HepG2 (cell line): ENCODE measurements around the gene TBCE. TPM values are rescaled to one million over a fixed set of nuclear protein-coding genes. Genes with fewer than 3 reads are reported as not detected.

Experiments
- CREB1 ChIP-seq, 2 experiments: fragments of 450-650 bp in 1 of 2; IDR thresholded peaks; 2 replicates each; pipeline ENCODE4 v1.6.1; 2016 to 2017; ENCODE audit warnings: control low read depth in 1 of 2, mild to moderate bottlenecking in 1 of 2, missing compliant biosample characterization in 1 of 2, missing genetic modification characterization in 1 of 2
- ELF3 ChIP-seq: IDR thresholded peaks from 2 replicates; pipeline ENCODE4 v1.6.1; 2016; ENCODE audit warnings: missing genetic modification reagents, missing compliant biosample characterization
- GATAD2A ChIP-seq: IDR thresholded peaks from 2 replicates; pipeline ENCODE4 v1.6.1; 2016
- MYC ChIP-seq: sonication (generic); formaldehyde crosslinking; IDR thresholded peaks from 2 replicates; pipeline ENCODE4 v1.9.0; 2021; ENCODE audit warnings: missing genetic modification reagents, borderline replicate concordance
- RXRB ChIP-seq: IDR thresholded peaks from 2 replicates; pipeline ENCODE4 v1.6.1; 2016; ENCODE audit warnings: borderline replicate concordance, missing genetic modification reagents, missing compliant biosample characterization
- SAP130 ChIP-seq: IDR thresholded peaks from 2 replicates; pipeline ENCODE4 v1.6.1; 2016; ENCODE audit warnings: low read depth
- SOX5 ChIP-seq: IDR thresholded peaks from 2 replicates; pipeline ENCODE4 v1.6.1; 2016; ENCODE audit warnings: borderline replicate concordance
- ZFX ChIP-seq: sonication (generic); formaldehyde crosslinking; IDR thresholded peaks from 2 replicates; pipeline ENCODE4 v1.4.0; 2020; ENCODE audit warnings: mild to moderate bottlenecking, low read depth, missing genetic modification reagents, moderate library complexity
- ZZZ3 ChIP-seq: sonication (generic); formaldehyde crosslinking; IDR thresholded peaks from 2 replicates; pipeline ENCODE4 v1.4.0; 2020; ENCODE audit warnings: missing genetic modification reagents, mild to moderate bottlenecking, borderline replicate concordance
- polyA plus RNA-seq, 8 experiments: library from polyadenylated mRNA; depleted of rRNA in 3 of 8; stranded (reverse) in 7 of 8; unstranded in 1 of 8; fragments of >200 nt; fragmentation: Illumina TruSeq in 4 of 8; extraction: Trizol in 4 of 8; gene quantifications; 2 replicates each; pipeline versions ENCODE4 v1.2.1 to v1.2.3, GENCODE V29; 2011 to 2016; ENCODE audit warnings: low read depth in 4 of 8, missing spikeins in 1 of 8, mixed read lengths in 1 of 8; ENCODE audit not compliant: insufficient read depth in 1 of 8
- total RNA-seq, 5 experiments: library from RNA; depleted of rRNA; stranded (reverse); fragments of >200 nt; fragmentation: Illumina TruSeq; extraction: Trizol; gene quantifications; 2 replicates each; pipeline ENCODE4 v1.2.3, GENCODE V29; 2016; ENCODE audit warnings: low read depth in 1 of 5
- TF ChIP-seq, protein P1 (sequence below): sonication (generic); formaldehyde crosslinking; IDR thresholded peaks from 2 replicates; pipeline ENCODE4 v1.4.0; 2020; ENCODE audit warnings: missing genetic modification reagents
- TF ChIP-seq, protein P2 (sequence below): sonication (generic); formaldehyde crosslinking; IDR thresholded peaks from 2 replicates; pipeline ENCODE4 v1.5.0; 2020; ENCODE audit warnings: missing genetic modification reagents, mild to moderate bottlenecking, borderline replicate concordance
- TF ChIP-seq, protein P3 (sequence below): IDR thresholded peaks from 2 replicates; pipeline ENCODE4 v1.6.1; 2016; ENCODE audit warnings: low read depth
- TF ChIP-seq, protein P4 (sequence below), 2 experiments: fragments of 450-650 bp in 1 of 2; sonication (generic) in 1 of 2; formaldehyde crosslinking; IDR thresholded peaks; 2 replicates each; pipeline versions ENCODE4 v1.5.0 to v1.8.0; 2020 to 2022; ENCODE audit warnings: mild to moderate bottlenecking in 1 of 2, missing genetic modification reagents in 1 of 2
- TF ChIP-seq, protein P5 (sequence below): IDR thresholded peaks from 2 replicates; pipeline ENCODE4 v1.6.1; 2012; ENCODE audit warnings: low read length, improper control_type of control experiment
- TF ChIP-seq, protein P6 (sequence below): sonication (generic); formaldehyde crosslinking; IDR thresholded peaks from 2 replicates; pipeline ENCODE4 v1.8.0; 2022; ENCODE audit warnings: low read depth, missing genetic modification reagents

TBCE gene
- total and polyA plus RNA-seq, 2 of the 13 experiments (the other 11 are each of a cell fraction or from before 2014, with no cell fraction given): 25.6 to 31.1 TPM

DNA sequence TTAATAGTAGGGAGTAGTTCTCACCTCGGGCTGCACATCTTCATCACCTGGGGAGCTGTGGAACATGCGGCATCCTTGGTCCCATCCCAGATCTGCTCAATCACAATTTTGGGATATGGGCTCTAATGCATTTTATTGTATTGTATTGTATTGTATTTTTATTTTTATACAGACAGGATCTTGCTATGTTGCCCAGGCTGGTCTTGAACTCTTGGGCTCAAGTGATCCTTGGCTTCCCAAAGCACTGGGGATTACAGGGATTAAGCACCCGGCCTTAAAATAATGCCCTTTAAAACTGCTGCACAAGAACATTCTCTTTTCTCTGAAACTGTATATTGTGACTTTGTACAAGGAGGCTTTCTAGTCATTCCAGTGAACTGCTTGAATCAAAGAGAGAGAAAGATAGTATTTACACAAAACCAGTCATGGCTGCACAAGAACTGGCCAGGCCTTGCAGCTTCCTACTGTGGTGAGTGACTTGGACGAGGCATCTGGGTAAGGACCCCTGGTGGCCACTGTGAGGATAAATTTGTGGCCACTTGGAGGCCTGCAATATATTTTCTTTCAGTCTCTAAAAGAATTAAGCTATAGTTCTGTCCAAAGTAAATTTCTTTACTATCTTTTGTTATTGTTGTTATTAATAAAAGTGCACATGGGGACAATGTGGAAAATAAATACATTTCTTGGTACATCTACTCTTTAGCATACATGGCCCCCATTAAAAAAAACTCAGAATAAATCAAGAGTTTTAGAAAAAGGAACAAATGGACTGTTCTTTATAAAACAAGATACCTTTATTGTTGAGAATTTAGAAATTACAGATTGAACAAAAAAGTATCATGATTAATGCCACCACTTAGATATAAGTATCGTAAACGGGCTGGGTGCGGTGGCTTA is 48.0 kb downstream of the TBCE start (continued):
- TF ChIP-seq, protein P1, sequence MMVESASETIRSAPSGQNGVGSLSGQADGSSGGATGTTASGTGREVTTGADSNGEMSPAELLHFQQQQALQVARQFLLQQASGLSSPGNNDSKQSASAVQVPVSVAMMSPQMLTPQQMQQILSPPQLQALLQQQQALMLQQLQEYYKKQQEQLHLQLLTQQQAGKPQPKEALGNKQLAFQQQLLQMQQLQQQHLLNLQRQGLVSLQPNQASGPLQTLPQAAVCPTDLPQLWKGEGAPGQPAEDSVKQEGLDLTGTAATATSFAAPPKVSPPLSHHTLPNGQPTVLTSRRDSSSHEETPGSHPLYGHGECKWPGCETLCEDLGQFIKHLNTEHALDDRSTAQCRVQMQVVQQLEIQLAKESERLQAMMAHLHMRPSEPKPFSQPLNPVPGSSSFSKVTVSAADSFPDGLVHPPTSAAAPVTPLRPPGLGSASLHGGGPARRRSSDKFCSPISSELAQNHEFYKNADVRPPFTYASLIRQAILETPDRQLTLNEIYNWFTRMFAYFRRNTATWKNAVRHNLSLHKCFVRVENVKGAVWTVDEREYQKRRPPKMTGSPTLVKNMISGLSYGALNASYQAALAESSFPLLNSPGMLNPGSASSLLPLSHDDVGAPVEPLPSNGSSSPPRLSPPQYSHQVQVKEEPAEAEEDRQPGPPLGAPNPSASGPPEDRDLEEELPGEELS (CRISPR knock-in tag): 0 out of 2 replicates have a peak, but pooled peaks have one; percentile 18
- TF ChIP-seq RXRB (CRISPR knock-in tag) (peak; percentile 29; the same call in 1 of the 2 replicates), SAP130 (CRISPR knock-in tag) (peak; percentile 58), ZFX (CRISPR knock-in tag) (peak; percentile 54; the same call in 1 of the 2 replicates), ELF3 (CRISPR knock-in tag) (no peak), CREB1 (IDR thresholded peaks at IDR 0.05) (no peak), CREB1 (CRISPR knock-in tag; IDR thresholded peaks at IDR 0.05) (peak; percentile 37; the same call in 1 of the 2 replicates), GATAD2A (peak; percentile 46; the same call in 1 of the 2 replicates), ZZZ3 (CRISPR knock-in tag) (no peak), SOX5 (CRISPR knock-in tag) (peak; percentile 26; the same call in 1 of the 2 replicates), MYC (CRISPR knock-in tag) (no peak)
- TF ChIP-seq, protein P2, sequence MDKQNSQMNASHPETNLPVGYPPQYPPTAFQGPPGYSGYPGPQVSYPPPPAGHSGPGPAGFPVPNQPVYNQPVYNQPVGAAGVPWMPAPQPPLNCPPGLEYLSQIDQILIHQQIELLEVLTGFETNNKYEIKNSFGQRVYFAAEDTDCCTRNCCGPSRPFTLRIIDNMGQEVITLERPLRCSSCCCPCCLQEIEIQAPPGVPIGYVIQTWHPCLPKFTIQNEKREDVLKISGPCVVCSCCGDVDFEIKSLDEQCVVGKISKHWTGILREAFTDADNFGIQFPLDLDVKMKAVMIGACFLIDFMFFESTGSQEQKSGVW: no peak
- TF ChIP-seq, protein P3, sequence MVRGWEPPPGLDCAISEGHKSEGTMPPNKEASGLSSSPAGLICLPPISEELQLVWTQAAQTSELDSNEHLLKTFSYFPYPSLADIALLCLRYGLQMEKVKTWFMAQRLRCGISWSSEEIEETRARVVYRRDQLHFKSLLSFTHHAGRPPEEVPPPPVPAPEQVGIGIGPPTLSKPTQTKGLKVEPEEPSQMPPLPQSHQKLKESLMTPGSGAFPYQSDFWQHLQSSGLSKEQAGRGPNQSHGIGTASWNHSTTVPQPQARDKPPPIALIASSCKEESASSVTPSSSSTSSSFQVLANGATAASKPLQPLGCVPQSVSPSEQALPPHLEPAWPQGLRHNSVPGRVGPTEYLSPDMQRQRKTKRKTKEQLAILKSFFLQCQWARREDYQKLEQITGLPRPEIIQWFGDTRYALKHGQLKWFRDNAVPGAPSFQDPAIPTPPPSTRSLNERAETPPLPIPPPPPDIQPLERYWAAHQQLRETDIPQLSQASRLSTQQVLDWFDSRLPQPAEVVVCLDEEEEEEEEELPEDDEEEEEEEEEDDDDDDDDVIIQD (CRISPR knock-in tag): 0 out of 2 replicates have a peak, but pooled peaks have one; percentile 36
- TF ChIP-seq, protein P4, sequence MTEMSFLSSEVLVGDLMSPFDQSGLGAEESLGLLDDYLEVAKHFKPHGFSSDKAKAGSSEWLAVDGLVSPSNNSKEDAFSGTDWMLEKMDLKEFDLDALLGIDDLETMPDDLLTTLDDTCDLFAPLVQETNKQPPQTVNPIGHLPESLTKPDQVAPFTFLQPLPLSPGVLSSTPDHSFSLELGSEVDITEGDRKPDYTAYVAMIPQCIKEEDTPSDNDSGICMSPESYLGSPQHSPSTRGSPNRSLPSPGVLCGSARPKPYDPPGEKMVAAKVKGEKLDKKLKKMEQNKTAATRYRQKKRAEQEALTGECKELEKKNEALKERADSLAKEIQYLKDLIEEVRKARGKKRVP (CRISPR knock-in tag; IDR thresholded peaks at IDR 0.05): no peak
- TF ChIP-seq, protein P5, sequence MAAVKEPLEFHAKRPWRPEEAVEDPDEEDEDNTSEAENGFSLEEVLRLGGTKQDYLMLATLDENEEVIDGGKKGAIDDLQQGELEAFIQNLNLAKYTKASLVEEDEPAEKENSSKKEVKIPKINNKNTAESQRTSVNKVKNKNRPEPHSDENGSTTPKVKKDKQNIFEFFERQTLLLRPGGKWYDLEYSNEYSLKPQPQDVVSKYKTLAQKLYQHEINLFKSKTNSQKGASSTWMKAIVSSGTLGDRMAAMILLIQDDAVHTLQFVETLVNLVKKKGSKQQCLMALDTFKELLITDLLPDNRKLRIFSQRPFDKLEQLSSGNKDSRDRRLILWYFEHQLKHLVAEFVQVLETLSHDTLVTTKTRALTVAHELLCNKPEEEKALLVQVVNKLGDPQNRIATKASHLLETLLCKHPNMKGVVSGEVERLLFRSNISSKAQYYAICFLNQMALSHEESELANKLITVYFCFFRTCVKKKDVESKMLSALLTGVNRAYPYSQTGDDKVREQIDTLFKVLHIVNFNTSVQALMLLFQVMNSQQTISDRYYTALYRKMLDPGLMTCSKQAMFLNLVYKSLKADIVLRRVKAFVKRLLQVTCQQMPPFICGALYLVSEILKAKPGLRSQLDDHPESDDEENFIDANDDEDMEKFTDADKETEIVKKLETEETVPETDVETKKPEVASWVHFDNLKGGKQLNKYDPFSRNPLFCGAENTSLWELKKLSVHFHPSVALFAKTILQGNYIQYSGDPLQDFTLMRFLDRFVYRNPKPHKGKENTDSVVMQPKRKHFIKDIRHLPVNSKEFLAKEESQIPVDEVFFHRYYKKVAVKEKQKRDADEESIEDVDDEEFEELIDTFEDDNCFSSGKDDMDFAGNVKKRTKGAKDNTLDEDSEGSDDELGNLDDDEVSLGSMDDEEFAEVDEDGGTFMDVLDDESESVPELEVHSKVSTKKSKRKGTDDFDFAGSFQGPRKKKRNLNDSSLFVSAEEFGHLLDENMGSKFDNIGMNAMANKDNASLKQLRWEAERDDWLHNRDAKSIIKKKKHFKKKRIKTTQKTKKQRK: no peak
- TF ChIP-seq, protein P6, sequence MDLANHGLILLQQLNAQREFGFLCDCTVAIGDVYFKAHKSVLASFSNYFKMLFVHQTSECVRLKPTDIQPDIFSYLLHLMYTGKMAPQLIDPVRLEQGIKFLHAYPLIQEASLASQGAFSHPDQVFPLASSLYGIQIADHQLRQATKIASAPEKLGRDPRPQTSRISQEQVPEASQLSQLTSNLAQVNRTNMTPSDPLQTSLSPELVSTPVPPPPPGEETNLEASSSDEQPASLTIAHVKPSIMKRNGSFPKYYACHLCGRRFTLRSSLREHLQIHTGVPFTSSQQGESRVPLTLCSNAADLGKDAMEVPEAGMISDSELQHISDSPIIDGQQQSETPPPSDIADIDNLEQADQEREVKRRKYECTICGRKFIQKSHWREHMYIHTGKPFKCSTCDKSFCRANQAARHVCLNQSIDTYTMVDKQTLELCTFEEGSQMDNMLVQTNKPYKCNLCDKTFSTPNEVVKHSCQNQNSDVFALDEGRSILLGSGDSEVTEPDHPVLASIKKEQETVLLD: no peak
